VCaP (cell line): ENCODE results near the gene FIZ1.

Source experiments
- H3K27ac ChIP-seq: fragments of 450-650 bp; 2 replicates; pipeline ENCODE4 v1.5.1; 2017
- TF ChIP-seq, protein P1 (sequence below): fragments of 450-650 bp; conservative IDR thresholded peaks from 2 replicates; pipeline ENCODE4 v1.5.1; 2017; ENCODE audit warnings: mild to moderate bottlenecking, moderate library complexity

Gene FIZ1

GRCh38 chr19:55581823-55582223, 17.5 kb downstream of the FIZ1 start:
- peak overlapping the region; percentile 92 for H3K27ac ChIP-seq
- TF ChIP-seq, protein P1, sequence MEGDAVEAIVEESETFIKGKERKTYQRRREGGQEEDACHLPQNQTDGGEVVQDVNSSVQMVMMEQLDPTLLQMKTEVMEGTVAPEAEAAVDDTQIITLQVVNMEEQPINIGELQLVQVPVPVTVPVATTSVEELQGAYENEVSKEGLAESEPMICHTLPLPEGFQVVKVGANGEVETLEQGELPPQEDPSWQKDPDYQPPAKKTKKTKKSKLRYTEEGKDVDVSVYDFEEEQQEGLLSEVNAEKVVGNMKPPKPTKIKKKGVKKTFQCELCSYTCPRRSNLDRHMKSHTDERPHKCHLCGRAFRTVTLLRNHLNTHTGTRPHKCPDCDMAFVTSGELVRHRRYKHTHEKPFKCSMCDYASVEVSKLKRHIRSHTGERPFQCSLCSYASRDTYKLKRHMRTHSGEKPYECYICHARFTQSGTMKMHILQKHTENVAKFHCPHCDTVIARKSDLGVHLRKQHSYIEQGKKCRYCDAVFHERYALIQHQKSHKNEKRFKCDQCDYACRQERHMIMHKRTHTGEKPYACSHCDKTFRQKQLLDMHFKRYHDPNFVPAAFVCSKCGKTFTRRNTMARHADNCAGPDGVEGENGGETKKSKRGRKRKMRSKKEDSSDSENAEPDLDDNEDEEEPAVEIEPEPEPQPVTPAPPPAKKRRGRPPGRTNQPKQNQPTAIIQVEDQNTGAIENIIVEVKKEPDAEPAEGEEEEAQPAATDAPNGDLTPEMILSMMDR, result no peak

- peak overlapping the region; percentile 92 for H3K27ac ChIP-seq
- TF ChIP-seq, protein P1, result no peak
These were observed 18.0 kb downstream of the FIZ1 start for GRCh38 chr19:55581145-55581822.

DNA sequence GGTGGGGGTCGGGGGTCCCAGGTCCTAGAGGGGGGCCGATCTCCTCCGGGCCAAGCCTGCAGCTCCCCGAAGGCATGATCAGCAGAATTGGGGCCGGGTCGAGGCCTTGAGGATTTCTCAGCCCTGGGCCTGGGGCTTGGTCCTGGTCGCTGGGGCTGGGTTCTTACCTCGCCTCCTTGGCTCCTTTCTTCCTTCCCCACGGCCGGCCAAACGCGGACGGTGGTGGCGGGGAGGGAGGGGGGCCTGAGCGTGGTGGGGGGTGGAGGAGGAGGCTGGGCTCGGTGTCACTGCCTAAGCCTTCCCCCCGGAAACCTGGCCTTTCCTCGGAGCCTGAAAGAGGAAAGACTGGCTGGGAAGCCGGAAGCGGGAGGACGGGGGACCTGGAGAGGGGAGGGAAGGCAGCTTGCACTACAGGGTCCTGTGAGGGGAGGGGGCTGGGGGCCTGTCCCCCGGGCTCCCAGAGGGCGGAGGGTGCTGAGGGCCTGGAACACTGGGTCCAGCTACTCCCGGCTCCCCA, 18.6 kb downstream of the FIZ1 start, which contains the start of gene ZNF579:
Gene ZNF579, minus strand, starts transcription at position 221 of the 517 bp plus-strand sequence. CDS start 1,209 bp downstream, outside the sequence.
- TF ChIP-seq, protein P1, result no peak
- peak within 1 kb of the TSS; percentile 92 for H3K27ac ChIP-seq

GRCh38 chr19:55579766-55580621, 19.3 kb downstream of the FIZ1 start:
- H3K27ac ChIP-seq, result peak overlapping the region; percentile 92
- TF ChIP-seq, protein P1, result no peak

DNA sequence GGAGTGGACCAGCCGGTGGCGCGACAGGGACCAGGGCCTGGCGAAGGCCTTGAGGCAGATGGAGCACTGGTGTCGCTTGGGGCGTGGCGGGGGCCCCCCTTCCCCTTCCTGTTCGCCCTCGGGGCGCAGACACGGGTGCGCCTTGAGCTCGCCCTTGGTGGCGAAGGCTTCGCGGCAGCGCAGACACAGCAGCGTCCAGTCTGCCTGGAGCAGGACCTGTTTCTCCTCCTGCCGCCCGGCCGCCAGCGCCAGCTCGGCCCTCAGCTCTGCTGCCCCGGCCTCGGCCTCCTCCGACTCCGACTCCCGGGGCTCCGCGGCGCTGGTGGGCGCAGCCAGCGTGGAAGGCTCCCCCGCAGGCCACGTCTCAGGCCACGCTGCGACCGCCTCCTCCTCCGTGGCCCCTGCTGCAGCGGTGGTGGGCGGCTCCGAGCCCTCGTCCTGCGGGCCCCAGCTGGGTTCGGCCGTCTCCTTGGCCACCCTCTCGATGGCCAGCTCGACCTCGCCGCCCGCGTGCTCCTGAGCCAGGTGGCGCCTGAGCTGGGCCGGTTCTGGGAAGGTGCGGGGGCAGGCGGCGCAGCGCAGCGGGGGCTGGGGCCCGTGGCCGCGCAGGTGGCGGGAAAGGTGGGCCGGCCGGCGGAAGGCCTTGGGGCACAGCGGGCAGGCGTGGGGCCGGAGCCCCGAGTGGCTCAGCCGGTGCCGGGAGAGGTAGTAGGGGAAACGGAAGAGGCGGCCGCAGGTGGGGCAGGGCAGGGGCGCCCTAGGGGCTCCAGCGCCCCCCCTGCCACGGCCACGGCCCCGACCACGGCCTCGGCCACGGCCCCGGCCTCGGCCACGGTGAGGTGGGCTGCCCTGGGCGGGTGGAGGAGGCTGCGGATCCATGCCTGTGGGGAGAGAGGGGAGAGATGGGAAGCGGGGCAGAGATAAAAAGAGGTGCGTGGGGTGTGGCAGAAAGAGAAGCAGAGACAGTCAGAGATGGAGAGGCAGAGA, 20.3 kb downstream of the FIZ1 start:
- TF ChIP-seq, protein P1, result no peak
- H3K27ac ChIP-seq, result peak overlapping the region; percentile 92

DNA sequence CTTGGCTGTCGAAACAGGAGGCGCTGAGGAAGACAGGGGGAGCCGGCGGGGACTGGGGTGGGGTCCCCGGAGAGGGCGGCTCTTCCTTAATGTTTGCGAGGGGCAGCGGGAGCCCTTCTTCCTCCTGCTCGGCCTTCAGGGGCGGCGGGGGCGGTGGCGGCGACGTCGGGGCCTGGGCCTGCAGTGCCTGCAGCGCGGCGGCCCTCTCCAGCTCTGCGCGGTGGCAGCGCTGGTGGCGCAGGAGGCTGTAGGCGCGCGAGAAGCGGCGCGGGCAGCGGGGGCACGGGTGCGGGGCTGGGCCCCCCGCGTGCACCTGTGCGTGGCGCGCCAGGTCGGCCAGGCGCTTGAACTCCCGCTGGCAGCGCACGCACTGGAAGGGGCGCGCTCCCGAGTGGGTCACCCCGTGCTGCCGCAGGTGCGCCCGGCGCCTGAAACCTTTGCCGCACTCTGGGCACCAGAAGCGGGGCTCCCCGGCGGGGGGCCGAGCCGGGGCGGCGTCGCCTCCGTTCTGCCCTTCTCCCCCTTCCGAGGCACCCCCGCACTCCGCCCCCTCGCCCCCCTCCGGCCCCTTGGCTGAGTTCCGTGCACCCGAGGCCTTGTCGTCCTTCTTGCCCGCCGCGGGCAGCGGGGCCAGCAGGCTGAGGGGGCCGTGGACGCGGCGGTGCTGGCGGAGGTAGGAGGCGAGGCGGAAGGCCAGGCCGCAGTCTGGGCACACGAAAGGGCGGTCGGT, 21.1 kb downstream of the FIZ1 start:
- TF ChIP-seq, protein P1, result no peak
- H3K27ac ChIP-seq, result no peak overlapping the region
